Lower lobe of right lung (tissue), 2 donors: ENCODE results near the gene MCM9. TPM values are rescaled to one million over a fixed set of nuclear protein-coding genes. Genes with fewer than 3 reads are reported as not detected.
A peak's percentile ranks its signal among the peaks of the same experiment; 100 is the strongest.

Source experiments
- ATAC-seq, 2 donors: fragments of 200-7000 bp; cut with Tn5 transposase; one replicate each; pipeline ENCODE4 v1.9.1; 2020 to 2022; ENCODE audit warnings: mild to moderate bottlenecking in 2 of 2, moderate library complexity in 2 of 2
- DNase-seq: peaks from one replicate; pipeline ENCODE4 v3.0.0-alpha.2; 2020
- H3K27ac ChIP-seq: fragments of 200-600 bp; one replicate; pipeline ENCODE4 v1.8.0; 2022
- H3K27me3 ChIP-seq: fragments of 200-600 bp; one replicate; pipeline ENCODE4 v1.8.0; 2022; ENCODE audit warnings: low read depth
- H3K36me3 ChIP-seq: fragments of 200-600 bp; one replicate; pipeline ENCODE4 v1.8.0; 2022; ENCODE audit warnings: mild to moderate bottlenecking
- H3K4me1 ChIP-seq: fragments of 200-600 bp; one replicate; pipeline ENCODE4 v1.8.0; 2022
- H3K4me3 ChIP-seq: fragments of 200-600 bp; one replicate; pipeline ENCODE4 v1.8.0; 2022; ENCODE audit warnings: mild to moderate bottlenecking
- H3K9me3 ChIP-seq: fragments of 200-600 bp; one replicate; pipeline ENCODE4 v1.8.0; 2022
- CTCF ChIP-seq: fragments of 200-600 bp; IDR thresholded peaks from one replicate; pipeline ENCODE4 v1.8.0; 2022; ENCODE audit warnings: antibody characterized with exemption, mild to moderate bottlenecking
- intact Hi-C: fragments of 100-400 bp; cut with DNase I; formaldehyde crosslinking; loops from one replicate; pipeline ENCODE4 v1.11.0; 2022
- total RNA-seq: library from RNA; stranded (reverse); fragmentation: NEBNext Ultra II Directional; extraction: Animal tissue kit (Norgen Biotek cat#: 25700); gene quantifications from one replicate; pipeline ENCODE4 v1.2.1, GENCODE V29; 2021
- donor health status: DM: no; HTN: yes; CAD: no; lungs with severe emphysema.

MCM9 gene
- total RNA-seq, 1 donor from 2014 or later, result 23.6 TPM

DNA sequence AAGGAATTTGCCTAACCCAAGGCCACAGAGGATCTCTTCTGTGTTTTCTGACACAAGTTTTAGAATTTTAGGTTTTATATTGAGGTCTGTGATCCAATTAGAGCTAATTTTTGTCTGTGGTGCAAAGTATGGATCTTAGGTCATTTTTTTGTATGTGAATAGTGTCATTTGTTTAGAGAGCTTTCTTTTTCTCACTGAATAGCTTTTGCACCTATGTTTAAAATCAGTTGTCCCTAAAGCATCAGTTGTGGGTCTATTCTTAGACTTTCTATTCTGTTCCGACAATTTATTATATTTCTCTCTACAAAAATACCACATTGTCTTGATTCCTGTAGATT lies 341 bp upstream of the MCM9 start:
- peaks cover 13% of the 10 kb centered on the region for H3K36me3 ChIP-seq
- no peak for DNase-seq
- ATAC-seq, result no peak
- H3K4me1 ChIP-seq, result peaks cover 10% of the 10 kb centered on the region
- TF ChIP-seq CTCF, result no peak
- H3K27me3 ChIP-seq, result no peaks in the 10 kb centered on the region
- intact Hi-C loops, result no loop called here
- no peaks in the 10 kb centered on the region for H3K9me3 ChIP-seq
- H3K4me3 ChIP-seq, result peak overlapping the region; percentile 83
- peak overlapping the region; percentile 95 for H3K27ac ChIP-seq

GRCh38 chr6:118933855-118934460 lies 1.0 kb downstream of the MCM9 start:
- peak overlapping the region; percentile 83 for H3K4me3 ChIP-seq
- intact Hi-C loops, result no loop called here
- H3K4me1 ChIP-seq, result peaks cover 10% of the 10 kb centered on the region
- no peak for TF ChIP-seq CTCF
- ATAC-seq (no peak), DNase-seq (no peak)
- H3K27ac ChIP-seq, result peak overlapping the region; percentile 95
- no peaks in the 10 kb centered on the region for H3K9me3 ChIP-seq
- peaks cover 26% of the 10 kb centered on the region for H3K36me3 ChIP-seq
- H3K27me3 ChIP-seq, result no peaks in the 10 kb centered on the region

GRCh38 chr6:118932421-118932820 lies 2.5 kb downstream of the MCM9 start:
- no peak for DNase-seq
- no peaks in the 10 kb centered on the region for H3K27me3 ChIP-seq
- H3K27ac ChIP-seq, result no peak overlapping the region
- peaks cover 41% of the 10 kb centered on the region for H3K36me3 ChIP-seq
- H3K4me1 ChIP-seq, result peaks cover 10% of the 10 kb centered on the region
- no peak for TF ChIP-seq CTCF
- no peak for ATAC-seq
- no peak overlapping the region for H3K4me3 ChIP-seq
- H3K9me3 ChIP-seq, result no peaks in the 10 kb centered on the region
- intact Hi-C loops, result no loop called here

GRCh38 chr6:118931436-118931835 lies 3.5 kb downstream of the MCM9 start:
- intact Hi-C loops, result no loop called here
- no peak for TF ChIP-seq CTCF
- no peak overlapping the region for H3K4me3 ChIP-seq
- no peak overlapping the region for H3K27ac ChIP-seq
- H3K27me3 ChIP-seq, result no peaks in the 10 kb centered on the region
- peaks cover 44% of the 10 kb centered on the region for H3K36me3 ChIP-seq
- no peaks in the 10 kb centered on the region for H3K9me3 ChIP-seq
- peaks cover 10% of the 10 kb centered on the region for H3K4me1 ChIP-seq
- DNase-seq, result no peak
- ATAC-seq, result no peak

- Histone ChIP-seq H3K27ac (no peak overlapping the region), H3K4me3 (no peak overlapping the region), H3K4me1 (peaks cover 10% of the 10 kb centered on the region), H3K27me3 (no peaks in the 10 kb centered on the region), H3K9me3 (no peaks in the 10 kb centered on the region), H3K36me3 (peaks cover 44% of the 10 kb centered on the region)
- intact Hi-C loops, result no loop called here
- DNase-seq, result no peak
- no peak for TF ChIP-seq CTCF
- ATAC-seq, result no peak
Observed at GRCh38 chr6:118930680-118931079, 4.3 kb downstream of the MCM9 start.

- no peaks in the 10 kb centered on the region for H3K9me3 ChIP-seq
- no peak for TF ChIP-seq CTCF
- H3K27ac ChIP-seq, result no peak overlapping the region
- DNase-seq (no peak), ATAC-seq (no peak)
- peaks cover 80% of the 10 kb centered on the region for H3K36me3 ChIP-seq
- no peaks in the 10 kb centered on the region for H3K4me1 ChIP-seq
- no peaks in the 10 kb centered on the region for H3K27me3 ChIP-seq
- no peak overlapping the region for H3K4me3 ChIP-seq
- intact Hi-C loops, result no loop called here
Observed at GRCh38 chr6:118923035-118923434, 11.9 kb downstream of the MCM9 start.
